ENCODE data around the gene GRK5. TPM values are rescaled to one million over a fixed set of nuclear protein-coding genes. Genes with fewer than 3 reads are reported as not detected.

GRK5 gene
- total and polyA plus RNA-seq, 9 of the 15 experiments (the other 6 are each of a cell fraction or from before 2014, with no cell fraction given), result 0.46 to 0.83 (median 0.67) TPM; not detected in 2

DNA sequence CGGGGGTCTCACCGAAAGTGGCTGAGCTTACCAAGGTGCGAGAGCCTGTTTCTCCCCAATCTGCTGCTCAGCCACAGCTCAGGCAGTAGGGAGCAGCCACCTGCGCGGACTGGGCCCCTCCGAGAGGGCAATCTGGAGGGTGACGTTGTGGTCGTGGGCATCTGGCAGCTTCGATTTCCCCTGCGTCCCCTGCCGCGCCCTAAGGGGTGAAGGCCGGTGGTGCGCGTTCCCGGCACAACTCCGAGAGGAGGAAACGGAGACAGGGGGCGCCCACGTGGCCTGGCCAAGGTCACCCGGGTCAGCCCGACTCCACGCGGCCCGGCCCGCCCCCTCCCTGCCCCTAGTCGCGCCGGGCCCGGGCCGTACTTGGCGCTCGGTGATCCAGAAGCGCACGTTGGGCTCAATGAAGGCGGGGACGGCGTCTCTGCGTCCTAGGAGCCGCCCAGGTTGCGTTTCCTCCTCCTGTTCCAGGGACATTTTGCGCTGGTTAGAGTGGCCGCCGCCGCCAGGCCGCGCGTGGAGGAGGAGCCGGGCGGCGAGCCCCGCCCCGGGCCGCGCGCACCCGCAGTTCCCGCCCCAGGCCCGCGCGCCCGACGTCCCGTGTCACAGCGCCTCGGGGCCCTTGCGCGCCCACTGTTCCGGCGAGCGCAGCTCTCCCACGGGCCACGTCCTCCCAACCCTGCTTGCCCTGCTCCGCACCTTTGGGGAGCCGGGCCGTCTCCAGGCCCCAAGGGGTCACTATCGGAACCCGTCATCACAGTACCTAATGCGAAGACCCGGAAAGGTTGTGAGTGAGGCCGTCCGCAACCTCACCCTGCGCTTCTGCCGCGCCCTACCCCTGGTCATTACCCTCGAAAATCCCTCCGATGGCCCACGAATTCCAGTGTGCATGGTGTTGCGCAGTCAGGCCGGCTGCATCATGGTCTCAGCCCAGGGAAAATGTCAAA, 41.9 kb upstream of the GRK5 start, which contains the start of gene SFXN4 (continued):
- peak in 1 of 3 experiments; percentile 86; a peak in 2 of 6 replicates for TF ChIP-seq ZBTB11 (CRISPR knock-in tag; IDR thresholded peaks at IDR 0.05)
- TF ChIP-seq RBM22 (IDR thresholded peaks at IDR 0.05; ENCODE audit: low read depth, low read length, poor library complexity, severe bottlenecking), result peak; percentile 56
- no peak for TF ChIP-seq HNRNPK (IDR thresholded peaks at IDR 0.05; ENCODE audit: low read depth, low read length, poor library complexity, severe bottlenecking)
- peak; percentile 93 for TF ChIP-seq ZFX (CRISPR knock-in tag; IDR thresholded peaks at IDR 0.05)
- peak; percentile 86; the same call in 1 of the 2 replicates for TF ChIP-seq PHF8 (IDR thresholded peaks at IDR 0.05; ENCODE audit: borderline replicate concordance, low read length)
- TF ChIP-seq, protein P1, sequence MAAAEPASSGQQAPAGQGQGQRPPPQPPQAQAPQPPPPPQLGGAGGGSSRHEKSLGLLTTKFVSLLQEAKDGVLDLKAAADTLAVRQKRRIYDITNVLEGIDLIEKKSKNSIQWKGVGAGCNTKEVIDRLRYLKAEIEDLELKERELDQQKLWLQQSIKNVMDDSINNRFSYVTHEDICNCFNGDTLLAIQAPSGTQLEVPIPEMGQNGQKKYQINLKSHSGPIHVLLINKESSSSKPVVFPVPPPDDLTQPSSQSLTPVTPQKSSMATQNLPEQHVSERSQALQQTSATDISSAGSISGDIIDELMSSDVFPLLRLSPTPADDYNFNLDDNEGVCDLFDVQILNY (CRISPR knock-in tag; IDR thresholded peaks at IDR 0.05), result no peak
- TF ChIP-seq ZNF263 (CRISPR knock-in tag; IDR thresholded peaks at IDR 0.05; ENCODE audit: borderline replicate concordance), result no peak; the same call in 1 of the 2 replicates
- peak; percentile 77 for TF ChIP-seq CCNT2 (IDR thresholded peaks at IDR 0.05; ENCODE audit: borderline replicate concordance, extremely low read depth, insufficient read length, low read depth, low read length)
- peak in 1 of 2 experiments; percentile 79; a peak in 2 of 4 replicates for TF ChIP-seq HDAC1 (IDR thresholded peaks at IDR 0.05)
- 0 out of 4 replicates have a peak, but pooled peaks of 1 of the 2 experiments have one; percentile 12 for TF ChIP-seq NONO (IDR thresholded peaks at IDR 0.05; ENCODE audit: low read depth in 2 of 2, low read length in 1 of 2)
- peak; percentile 92 for TF ChIP-seq RBFOX2 (IDR thresholded peaks at IDR 0.05; ENCODE audit: low read depth, low read length)
- TF ChIP-seq SUPT5H (IDR thresholded peaks at IDR 0.05), result peak; percentile 52
- peak; percentile 84 for TF ChIP-seq POLR2G (IDR thresholded peaks at IDR 0.05; ENCODE audit: low read depth, low read length)
- TF ChIP-seq ZFP36 (IDR thresholded peaks at IDR 0.05; ENCODE audit: low read depth, low read length, partially characterized antibody), result peak; percentile 5
- peak; percentile 60; the same call in 1 of the 2 replicates for TF ChIP-seq GABPB1 (CRISPR knock-in tag; IDR thresholded peaks at IDR 0.05)
- TF ChIP-seq, protein P2, sequence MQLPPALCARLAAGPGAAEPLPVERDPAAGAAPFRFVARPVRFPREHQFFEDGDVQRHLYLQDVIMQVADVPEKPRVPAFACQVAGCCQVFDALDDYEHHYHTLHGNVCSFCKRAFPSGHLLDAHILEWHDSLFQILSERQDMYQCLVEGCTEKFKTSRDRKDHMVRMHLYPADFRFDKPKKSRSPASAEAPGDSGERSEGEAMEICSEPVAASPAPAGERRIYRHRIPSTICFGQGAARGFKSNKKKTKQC (CRISPR knock-in tag; IDR thresholded peaks at IDR 0.05), result no peak; the same call in none of the 2 replicates
- TF ChIP-seq, protein P3, sequence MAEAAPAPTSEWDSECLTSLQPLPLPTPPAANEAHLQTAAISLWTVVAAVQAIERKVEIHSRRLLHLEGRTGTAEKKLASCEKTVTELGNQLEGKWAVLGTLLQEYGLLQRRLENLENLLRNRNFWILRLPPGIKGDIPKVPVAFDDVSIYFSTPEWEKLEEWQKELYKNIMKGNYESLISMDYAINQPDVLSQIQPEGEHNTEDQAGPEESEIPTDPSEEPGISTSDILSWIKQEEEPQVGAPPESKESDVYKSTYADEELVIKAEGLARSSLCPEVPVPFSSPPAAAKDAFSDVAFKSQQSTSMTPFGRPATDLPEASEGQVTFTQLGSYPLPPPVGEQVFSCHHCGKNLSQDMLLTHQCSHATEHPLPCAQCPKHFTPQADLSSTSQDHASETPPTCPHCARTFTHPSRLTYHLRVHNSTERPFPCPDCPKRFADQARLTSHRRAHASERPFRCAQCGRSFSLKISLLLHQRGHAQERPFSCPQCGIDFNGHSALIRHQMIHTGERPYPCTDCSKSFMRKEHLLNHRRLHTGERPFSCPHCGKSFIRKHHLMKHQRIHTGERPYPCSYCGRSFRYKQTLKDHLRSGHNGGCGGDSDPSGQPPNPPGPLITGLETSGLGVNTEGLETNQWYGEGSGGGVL (CRISPR knock-in tag; IDR thresholded peaks at IDR 0.05), result no peak
- no peak for TF ChIP-seq COPS2 (conservative IDR thresholded peaks at IDR 0.05)

Data from K562 (cell line).